GM21786 (cell line): ENCODE results near the gene CPNE9.

Experiments used
- ATAC-seq: cut with Tn5 transposase; IDR thresholded peaks from one replicate; pipeline ENCODE4 v1.9.1; 2021; ENCODE audit not compliant: unreplicated experiment

Gene CPNE9

DNA sequence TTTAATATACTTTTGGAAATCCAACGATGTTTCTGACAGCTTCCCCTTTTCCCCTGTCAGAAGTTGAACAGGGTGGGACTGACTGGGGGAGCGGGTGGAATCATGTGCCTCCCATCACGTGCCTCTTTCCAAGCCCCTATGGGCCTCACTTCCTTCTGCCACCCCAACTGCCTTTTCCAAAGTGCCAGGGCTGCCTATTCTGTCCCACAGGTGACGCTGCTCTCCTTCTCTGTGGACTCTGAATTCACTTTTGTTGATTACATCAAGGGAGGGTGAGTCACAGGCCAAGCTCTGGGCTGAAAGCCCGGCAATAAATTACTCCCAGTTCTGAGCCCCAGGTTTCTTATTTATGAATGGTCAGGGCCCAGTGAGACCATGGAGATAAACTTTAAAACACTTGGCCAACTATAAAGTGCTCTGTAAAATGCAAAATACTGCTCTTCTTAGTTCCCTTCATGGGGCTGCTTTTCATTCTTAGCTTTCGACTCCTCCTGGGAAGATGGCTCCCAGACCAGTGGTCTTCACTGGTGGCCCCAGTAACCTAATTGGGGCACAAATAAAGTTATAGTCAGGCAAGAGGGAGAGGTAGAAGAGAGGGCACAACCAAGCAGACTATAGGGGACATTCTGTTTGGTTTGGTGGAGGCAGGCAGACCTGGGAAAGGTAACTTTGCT, 12.3 kb downstream of the CPNE9 start:
- ATAC-seq, result no peak

DNA sequence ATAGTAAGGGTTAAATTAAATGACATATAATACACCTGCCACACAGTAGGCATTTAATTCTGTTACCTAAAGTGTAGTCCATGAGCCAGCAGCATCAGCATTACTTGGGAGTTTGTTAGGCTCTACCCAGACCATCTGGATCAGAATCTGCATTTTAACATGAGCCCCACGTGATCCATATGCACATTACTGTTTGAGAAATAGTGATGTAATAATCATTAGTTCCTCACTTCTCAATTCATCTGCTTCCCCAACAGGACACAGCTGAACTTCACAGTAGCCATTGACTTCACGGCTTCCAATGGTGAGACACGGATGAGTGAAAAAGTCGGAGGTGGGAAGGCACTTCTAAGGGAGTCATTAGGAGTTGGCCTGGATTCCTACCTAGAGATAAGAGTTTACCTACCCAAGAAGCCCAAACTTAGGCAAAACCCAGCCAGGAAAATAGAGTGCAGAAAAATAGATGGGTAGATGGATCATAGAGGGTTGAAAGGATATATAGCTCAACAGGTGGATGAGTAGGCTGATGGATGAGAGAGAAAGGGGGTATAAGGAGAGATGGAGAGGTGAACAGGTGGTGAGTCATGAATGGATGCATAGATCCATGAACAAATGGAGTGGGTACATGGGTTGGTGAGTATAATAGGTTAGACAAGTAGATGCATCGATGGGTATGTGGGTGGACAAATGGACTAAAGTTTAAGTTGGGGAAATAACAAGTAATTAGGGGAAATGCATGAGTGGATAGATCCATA, 13.3 kb downstream of the CPNE9 start:
- no peak for ATAC-seq

GRCh38 chr3:9717563-9717962, 13.9 kb downstream of the CPNE9 start:
- no peak for ATAC-seq

DNA sequence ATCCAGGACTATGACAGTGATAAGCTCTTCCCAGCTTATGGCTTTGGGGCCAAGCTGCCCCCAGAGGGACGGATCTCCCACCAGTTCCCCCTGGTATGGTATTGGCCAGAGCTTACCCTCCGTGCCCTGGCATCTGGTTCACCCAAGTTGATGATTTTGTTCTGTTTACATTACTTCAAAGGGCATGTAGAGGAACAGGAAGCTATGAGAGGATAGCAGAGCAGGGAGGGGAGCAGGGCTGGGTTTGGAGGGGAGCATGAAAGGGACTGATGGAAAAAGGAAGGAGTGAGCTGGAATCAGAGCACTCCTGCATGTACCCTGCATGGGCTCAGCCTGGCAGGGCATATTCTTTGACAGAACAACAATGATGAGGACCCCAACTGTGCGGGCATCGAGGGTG, 14.5 kb downstream of the CPNE9 start:
- ATAC-seq, result no peak

DNA sequence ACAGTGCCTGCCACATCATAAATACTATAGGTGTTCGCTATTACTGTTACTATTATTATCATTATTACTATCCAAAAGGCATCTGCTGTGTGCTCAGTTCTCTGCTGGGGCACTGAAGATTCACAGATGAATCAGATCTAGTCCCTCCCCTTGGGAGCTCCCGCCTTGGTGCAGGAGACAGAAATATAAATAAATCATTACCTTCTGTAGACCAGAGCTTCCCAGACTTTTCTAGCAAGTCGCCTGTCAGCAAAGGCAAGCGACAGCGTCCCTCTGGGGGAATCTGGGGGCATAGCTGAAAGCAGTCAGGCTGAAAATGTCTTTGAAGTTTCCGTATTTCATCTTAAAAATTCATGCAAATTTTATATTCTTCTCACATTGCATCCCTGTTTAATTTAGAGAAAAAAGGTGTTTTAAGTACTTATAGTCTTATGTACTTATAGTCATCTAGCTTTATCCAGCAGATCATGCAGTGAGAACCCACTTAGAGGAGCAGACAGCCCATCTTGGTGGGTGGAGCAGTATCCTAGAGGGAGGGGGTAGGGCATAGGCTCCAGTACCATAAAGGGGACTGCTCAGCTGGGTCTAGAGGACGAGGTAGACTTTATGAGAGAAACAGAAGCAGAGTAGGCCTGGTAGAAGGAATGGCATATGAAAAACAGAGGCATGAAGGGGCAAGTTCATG, 17.5 kb downstream of the CPNE9 start:
- ATAC-seq, result no peak

GRCh38 chr3:9721700-9722060, 18.0 kb downstream of the CPNE9 start:
- ATAC-seq, result no peak

GRCh38 chr3:9725775-9726515, 22.3 kb downstream of the CPNE9 start:
- no peak for ATAC-seq

GRCh38 chr3:9727041-9727595, 23.5 kb downstream of the CPNE9 start:
- ATAC-seq, result no peak

GRCh38 chr3:9727743-9728142, 24.1 kb downstream of the CPNE9 start:
- ATAC-seq, result no peak

DNA sequence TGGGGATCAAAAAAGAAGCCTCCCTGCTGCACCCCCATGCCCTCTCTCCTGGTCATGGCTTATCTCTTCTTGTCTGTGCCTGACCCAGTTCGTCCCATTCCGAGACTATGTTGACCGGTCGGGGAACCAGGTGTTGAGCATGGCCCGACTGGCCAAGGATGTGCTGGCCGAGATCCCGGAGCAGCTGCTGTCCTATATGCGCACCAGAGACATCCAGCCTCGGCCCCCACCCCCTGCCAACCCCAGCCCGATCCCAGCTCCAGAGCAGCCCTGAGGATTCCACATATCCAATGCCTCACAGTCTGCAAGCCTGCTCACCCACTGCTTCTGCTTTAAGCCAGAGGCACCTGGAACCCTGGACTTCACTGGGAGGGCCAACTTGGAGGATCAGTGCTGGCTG, 25.8 kb downstream of the CPNE9 start:
- no peak for ATAC-seq

DNA sequence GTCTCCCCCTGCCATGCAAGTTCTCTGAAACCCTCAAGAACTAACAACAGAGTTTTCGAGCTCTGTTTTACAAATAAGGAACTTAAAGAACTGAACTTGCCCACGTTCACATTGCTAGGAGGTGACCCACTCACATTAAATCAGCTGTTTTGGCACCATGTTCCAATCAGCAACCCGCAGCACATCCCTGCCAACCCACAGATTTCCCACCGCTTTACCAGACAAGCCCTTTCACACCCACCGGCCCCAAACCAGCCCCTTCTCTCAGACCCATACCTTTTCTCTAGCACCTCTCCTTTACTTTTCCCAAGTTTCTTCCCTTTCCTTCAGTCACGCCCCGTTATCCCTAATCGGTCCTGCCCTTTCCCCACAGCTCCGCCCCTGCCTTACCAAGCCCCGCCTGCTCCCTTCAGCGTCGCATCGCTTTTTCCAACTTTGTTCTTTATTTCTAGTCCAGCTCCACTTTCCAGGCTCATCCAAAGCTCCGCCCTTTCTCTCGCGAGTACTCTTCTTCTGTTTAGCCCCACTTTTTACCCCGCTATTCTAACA, 27.1 kb downstream of the CPNE9 start:
- peak; percentile 37 for ATAC-seq

DNA sequence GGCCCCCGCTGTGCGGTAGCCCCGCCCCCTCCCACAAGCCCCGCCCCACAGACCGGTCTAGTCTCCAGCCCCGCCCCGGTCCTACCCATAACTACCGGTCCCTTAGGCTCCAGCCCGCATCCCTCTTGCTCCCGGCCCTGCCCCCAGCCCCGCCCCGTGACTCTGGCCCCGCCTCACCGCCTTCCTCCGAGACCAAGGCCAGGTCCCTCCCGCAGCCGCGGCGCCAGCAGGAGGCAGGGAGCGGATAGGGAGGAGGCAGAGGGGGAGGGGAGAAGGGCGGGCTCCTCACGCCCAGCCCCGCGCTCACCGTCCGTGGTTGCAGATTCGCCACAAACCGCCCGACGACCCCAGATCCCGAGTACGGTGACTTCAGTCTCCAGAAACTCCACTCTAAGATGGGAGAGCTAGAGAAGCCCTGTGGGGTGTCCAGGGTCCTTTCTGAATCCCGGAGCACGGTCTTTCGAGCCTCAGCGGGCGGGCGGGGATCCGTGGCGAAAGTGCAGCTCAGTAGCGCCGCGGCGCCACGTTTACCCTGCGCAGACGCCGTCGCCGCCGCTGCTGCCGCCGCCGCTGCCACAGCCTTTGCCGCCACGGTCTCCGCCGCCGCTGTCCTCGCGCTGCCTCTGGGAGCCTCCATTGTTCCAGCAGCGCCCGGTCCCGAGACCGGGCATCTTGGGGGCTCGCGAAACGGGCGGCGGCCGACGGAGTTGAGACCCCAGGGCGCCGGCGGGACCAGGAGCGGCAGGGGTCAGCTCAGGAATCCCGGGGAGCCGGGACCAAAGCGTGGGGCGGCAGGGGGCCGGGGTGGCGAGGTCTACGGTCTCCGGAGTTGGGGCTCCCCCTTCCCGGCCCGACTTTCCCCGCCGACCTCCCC, 27.8 kb downstream of the CPNE9 start, which contains the start of gene BRPF1:
Gene BRPF1, plus strand, starts transcription at position 530 of the 874 bp plus-strand sequence. CDS start 2,406 bp downstream, outside the sequence.
- peak; percentile 93 for ATAC-seq

DNA sequence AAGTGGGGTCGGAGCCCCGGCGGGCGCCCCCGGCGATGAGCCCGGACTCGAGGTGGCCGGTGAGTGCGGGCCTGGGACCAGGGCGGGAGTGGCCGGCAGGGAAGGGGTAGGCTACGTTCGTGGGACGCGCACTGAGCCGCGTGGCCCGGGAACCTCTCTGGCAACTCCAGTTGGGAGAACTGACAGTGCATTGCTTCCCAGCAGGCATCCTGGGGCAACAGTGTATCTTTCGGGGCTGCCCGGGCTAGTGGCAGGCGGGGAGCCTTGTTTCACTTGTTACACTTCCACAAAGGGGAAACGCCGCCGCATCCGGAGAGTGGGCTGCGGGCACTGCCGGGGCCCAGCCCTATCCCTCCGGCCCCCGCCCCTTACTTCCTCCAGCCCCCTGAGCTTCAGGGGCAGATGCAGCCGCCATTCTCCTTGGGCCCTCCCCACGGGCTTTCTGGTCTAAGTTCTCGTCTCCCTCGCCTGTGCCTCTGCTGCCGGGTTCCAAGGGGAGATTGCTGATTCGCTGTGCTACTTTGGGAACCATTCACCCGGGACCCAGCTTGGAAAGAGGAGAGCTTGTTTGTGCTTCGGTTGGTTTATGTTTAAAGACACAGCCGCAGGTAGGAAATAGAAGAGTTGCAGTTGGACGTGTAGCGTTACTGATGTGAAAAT, 28.6 kb downstream of the CPNE9 start:
- peak; percentile 0 for ATAC-seq

DNA sequence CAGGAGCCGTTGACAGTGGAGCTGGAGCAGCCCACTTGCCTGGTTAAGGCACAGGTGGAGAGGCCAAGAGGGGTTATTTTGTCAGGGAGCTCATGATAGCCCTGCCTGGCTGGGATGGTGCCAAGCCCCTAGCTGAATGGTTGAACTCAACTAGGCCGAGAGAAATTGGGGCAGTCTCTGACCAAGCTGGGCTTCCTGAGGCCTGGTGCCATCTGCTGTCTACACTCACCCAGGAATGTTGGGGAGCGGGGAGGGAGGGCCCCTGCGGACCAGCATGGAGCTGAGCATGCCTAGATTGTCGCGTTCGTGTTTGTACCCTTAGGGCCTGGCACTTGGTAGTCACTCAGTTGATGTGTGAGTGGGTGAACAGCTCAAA, 29.1 kb downstream of the CPNE9 start:
- no peak for ATAC-seq

- no peak for ATAC-seq
Measured at GRCh38 chr3:9736831-9737230, 33.2 kb downstream of the CPNE9 start.

DNA sequence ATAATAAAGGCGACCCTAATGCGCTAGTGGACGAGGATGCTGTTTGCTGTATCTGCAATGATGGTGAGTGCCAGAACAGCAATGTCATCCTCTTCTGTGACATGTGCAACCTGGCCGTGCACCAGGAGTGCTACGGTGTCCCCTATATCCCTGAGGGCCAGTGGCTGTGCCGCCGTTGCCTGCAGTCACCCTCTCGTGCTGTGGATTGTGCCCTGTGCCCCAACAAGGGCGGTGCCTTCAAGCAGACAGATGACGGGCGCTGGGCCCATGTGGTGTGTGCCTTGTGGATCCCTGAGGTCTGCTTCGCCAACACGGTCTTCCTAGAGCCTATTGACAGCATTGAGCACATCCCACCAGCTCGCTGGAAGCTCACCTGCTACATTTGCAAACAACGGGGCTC, 35.5 kb downstream of the CPNE9 start:
- ATAC-seq, result no peak

GRCh38 chr3:9742560-9742959, 38.9 kb downstream of the CPNE9 start:
- ATAC-seq, result no peak

DNA sequence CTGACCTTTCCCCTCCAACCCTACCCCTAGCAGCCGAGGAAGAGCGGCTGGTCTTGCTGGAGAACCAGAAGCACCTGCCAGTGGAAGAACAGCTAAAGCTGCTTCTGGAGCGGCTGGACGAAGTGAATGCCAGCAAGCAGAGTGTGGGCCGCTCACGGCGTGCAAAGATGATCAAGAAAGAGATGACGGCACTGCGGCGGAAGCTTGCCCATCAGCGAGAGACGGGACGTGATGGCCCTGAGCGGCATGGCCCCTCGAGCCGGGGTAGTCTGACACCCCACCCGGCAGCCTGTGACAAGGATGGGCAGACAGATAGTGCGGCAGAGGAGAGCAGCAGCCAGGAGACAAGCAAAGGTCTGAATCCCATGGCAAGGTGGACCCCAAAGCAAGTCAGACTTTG, 39.9 kb downstream of the CPNE9 start:
- ATAC-seq, result no peak

- no peak for ATAC-seq
Measured at GRCh38 chr3:9744162-9744561, 40.5 kb downstream of the CPNE9 start.
